NCI-H2029 treated with DMSO at 0.1 percent for 48 hours (cell line): ENCODE results near the gene WDR31.
A peak's percentile ranks its signal among the peaks of the same experiment; 100 is the strongest.
"Not testable (repeated sequence)": the region's sequence is repeated elsewhere in the genome, so short reads cannot be mapped to it uniquely, and the experiment has no call there.

Experiments
- DNase-seq: peaks from one replicate; lab custom pipeline; 2025; lab: John Stamatoyannopoulos, UW

WDR31 gene

GRCh38 chr9:113298311-113298710, 41.8 kb downstream of the WDR31 start:
- DNase-seq, result peak; percentile 59

- DNase-seq, result no peak
Observed at GRCh38 chr9:113296796-113297558, 43.1 kb downstream of the WDR31 start.

GRCh38 chr9:113296247-113296646, 43.8 kb downstream of the WDR31 start:
- not testable (repeated sequence) for DNase-seq

- no peak for DNase-seq
Observed at GRCh38 chr9:113293285-113293878, 46.7 kb downstream of the WDR31 start.

GRCh38 chr9:113290052-113290607, 49.9 kb downstream of the WDR31 start:
- no peak for DNase-seq

- DNase-seq, result no peak
Observed at GRCh38 chr9:113289091-113289490, 51.0 kb downstream of the WDR31 start.

- no peak for DNase-seq
Observed at GRCh38 chr9:113281356-113281755, 58.7 kb downstream of the WDR31 start.

GRCh38 chr9:113278840-113279239, 61.2 kb downstream of the WDR31 start:
- no peak for DNase-seq

- DNase-seq, result peak; percentile 91
Observed at GRCh38 chr9:113275157-113276131, 64.6 kb downstream of the WDR31 start, which contains the start of the genes CDC26 and PRPF4. CDC26 (minus strand) TSS chr9:113275572; CDS start chr9:113272507, 3,065 bp downstream. PRPF4 (plus strand) TSS chr9:113275658; CDS start chr9:113275744, 86 bp downstream.

- DNase-seq, result peak; percentile 59
Observed at GRCh38 chr9:113274474-113275156, 65.5 kb downstream of the WDR31 start.

- DNase-seq, result no peak
Observed at GRCh38 chr9:113269871-113270270, 70.2 kb downstream of the WDR31 start.

GRCh38 chr9:113269355-113269754, 70.7 kb downstream of the WDR31 start:
- DNase-seq, result no peak

- DNase-seq, result no peak
Observed at GRCh38 chr9:113267911-113268566, 72.0 kb downstream of the WDR31 start.

GRCh38 chr9:113266174-113266573, 73.9 kb downstream of the WDR31 start:
- DNase-seq, result no peak
